HepG2 (cell line): ENCODE measurements around the gene ATP6V1D. TPM values are rescaled to one million over a fixed set of nuclear protein-coding genes. Genes with fewer than 3 reads are reported as not detected.

Experiments used
- ATAC-seq: fragments of 200-7000 bp; cut with Tn5 transposase; 3 replicates; pipeline ENCODE4 v1.9.1; 2020; ENCODE audit warnings: mild to moderate bottlenecking, moderate library complexity
- BruUV-seq: library from RNA; stranded (reverse); fragments of 400-500 nt; replicated peaks from 2 replicates; lab custom pipeline; 2021; lab: Mats Ljungman, UMichigan
- CTCF ChIA-PET: fragments of 300-600 bp; formaldehyde crosslinking; extraction: SDS; loops from one replicate; lab custom pipeline; 2021; ENCODE audit warnings: low total read pairs, inconsistent platforms, low intra/inter-chr PET ratio; lab: Yijun Ruan, JAX
- POLR2A ChIA-PET: fragments of 350-600 bp; sonication (Branson Sonifier 250); formaldehyde crosslinking; loops from one replicate; lab custom pipeline; 2020; ENCODE audit warnings: antibody characterized with exemption, inconsistent platforms; lab: Yijun Ruan, JAX
- DNase-seq: peaks from one replicate; pipeline ENCODE4 v3.0.0-alpha.2; 2015; ENCODE audit warnings: low spot score
- FAIRE-seq: peaks from 3 replicates; lab custom pipeline; 2011; peaks lifted over from hg19 to GRCh38; lab: Jason Lieb, UNC
- H2AFZ ChIP-seq: one replicate; pipeline ENCODE4 v1.6.1; 2011; ENCODE audit warnings: low read length, inconsistent platforms
- H3K27ac ChIP-seq: fragments of 300-600 bp; 3 replicates; pipeline ENCODE4 v1.8.0; 2011; ENCODE audit warnings: mixed run types, mild to moderate bottlenecking, mixed read lengths, low read length, inconsistent platforms; ENCODE audit not compliant: insufficient read depth; ENCODE audit errors: extremely low read length
- H3K27me3 ChIP-seq, 2 experiments: fragments of 200-600 bp in 1 of 2; 2 replicates in 1 of 2; 3 replicates in 1 of 2; pipeline versions ENCODE4 v1.6.0 to v1.8.0; 2011; ENCODE audit warnings: low read length in 2 of 2, mild to moderate bottlenecking in 2 of 2, moderate library complexity in 2 of 2, inconsistent platforms in 1 of 2; ENCODE audit not compliant: insufficient read depth in 2 of 2, control insufficient read depth in 1 of 2
- H3K36me3 ChIP-seq, 2 experiments: fragments of 200-600 bp in 1 of 2; replicated peaks in 1 of 2; 2 replicates in 1 of 2; 3 replicates in 1 of 2; pipeline versions ENCODE4 v1.5.1 to v1.8.0; 2011; ENCODE audit warnings: low read length in 2 of 2, inconsistent platforms in 1 of 2; ENCODE audit not compliant: insufficient read depth in 2 of 2, control insufficient read depth in 1 of 2
- H3K4me1 ChIP-seq: 2 replicates; pipeline ENCODE4 v1.5.1; 2012; ENCODE audit warnings: low read length, inconsistent platforms; ENCODE audit not compliant: insufficient read depth
- H3K4me2 ChIP-seq: 2 replicates; pipeline ENCODE4 v1.6.0; 2011; ENCODE audit warnings: low read depth, low read length, inconsistent platforms
- H3K4me3 ChIP-seq, 3 experiments: fragments of 200-600 bp in 1 of 3; sonication (generic), shearing (Covaris generic) in 1 of 3; replicated peaks in 1 of 3; 2 replicates each; pipeline ENCODE4 v1.5.1; 2011 to 2016; ENCODE audit warnings: low read length in 3 of 3, inconsistent platforms in 2 of 3, low read depth in 2 of 3, mild to moderate bottlenecking in 2 of 3, control low read depth in 1 of 3, mixed read lengths in 1 of 3; ENCODE audit not compliant: insufficient read depth in 1 of 3
- H3K79me2 ChIP-seq: one replicate; pipeline ENCODE4 v1.6.1; 2011; ENCODE audit warnings: low read length, inconsistent platforms; ENCODE audit not compliant: insufficient read depth
- H3K9ac ChIP-seq: 2 replicates; pipeline ENCODE4 v1.6.0; 2011; ENCODE audit warnings: mild to moderate bottlenecking, low read depth, low read length, inconsistent platforms; ENCODE audit not compliant: insufficient read depth
- H3K9me3 ChIP-seq: 2 replicates; pipeline ENCODE4 v1.5.1; 2012; ENCODE audit warnings: mild to moderate bottlenecking, low read length
- H4K20me1 ChIP-seq: 2 replicates; pipeline ENCODE4 v1.6.0; 2011; ENCODE audit warnings: inconsistent platforms, mild to moderate bottlenecking, low read length, moderate library complexity; ENCODE audit not compliant: insufficient read depth
- ATF1 ChIP-seq: IDR thresholded peaks from 2 replicates; pipeline ENCODE4 v1.6.1; 2016; ENCODE audit warnings: mild to moderate bottlenecking, control low read depth
- HNF4A ChIP-seq: sonication (generic); formaldehyde crosslinking; IDR thresholded peaks from 2 replicates; pipeline ENCODE4 v1.4.0; 2020; ENCODE audit warnings: missing genetic modification reagents
- SIN3A ChIP-seq: IDR thresholded peaks from 2 replicates; pipeline ENCODE4 v1.6.1; 2011; ENCODE audit warnings: low read depth, mild to moderate bottlenecking, control low read depth, low read length, borderline replicate concordance
- SIX1 ChIP-seq: sonication (generic); formaldehyde crosslinking; IDR thresholded peaks from 2 replicates; pipeline ENCODE4 v1.4.0; 2020; ENCODE audit warnings: missing genetic modification reagents, borderline replicate concordance
- WGBS: methylation state at CpG from one replicate; pipeline ENCODE4 v1.1.6; 2017; ENCODE audit warnings: low lambda C conversion rate; 5-methylcytosine and 5-hydroxymethylcytosine counted together
- in situ Hi-C: cut with HindIII; loops from 2 replicates; pipeline ENCODE4 v1.10.0; 2017; ENCODE audit warnings: low pct_unique_long_range_greater_than_20kb; ENCODE audit not compliant: extremely low pct_ligation_motif_present
- intact Hi-C: fragments of 100-400 bp; cut with micrococcal nuclease; formaldehyde crosslinking; loops from one replicate; pipeline ENCODE4 v1.10.0; 2022; ENCODE audit not compliant: unreplicated experiment
- polyA plus RNA-seq, 8 experiments: library from polyadenylated mRNA; depleted of rRNA in 3 of 8; stranded (reverse) in 7 of 8; unstranded in 1 of 8; fragments of >200 nt; fragmentation: Illumina TruSeq in 4 of 8; extraction: Trizol in 4 of 8; gene quantifications; 2 replicates each; pipeline versions ENCODE4 v1.2.1 to v1.2.3, GENCODE V29; 2011 to 2016; ENCODE audit warnings: low read depth in 4 of 8, missing spikeins in 1 of 8, mixed read lengths in 1 of 8; ENCODE audit not compliant: insufficient read depth in 1 of 8
- total RNA-seq, 5 experiments: library from RNA; depleted of rRNA; stranded (reverse); fragments of >200 nt; fragmentation: Illumina TruSeq; extraction: Trizol; gene quantifications; 2 replicates each; pipeline ENCODE4 v1.2.3, GENCODE V29; 2016; ENCODE audit warnings: low read depth in 1 of 5

ATP6V1D gene
- total and polyA plus RNA-seq, 2 of the 13 experiments (the other 11 are each of a cell fraction or from before 2014, with no cell fraction given), result 16.8 to 53.9 TPM

GRCh38 chr14:67358924-67359774 lies 455 bp downstream of the ATP6V1D start (continued):
- no peak for TF ChIP-seq SIN3A

DNA sequence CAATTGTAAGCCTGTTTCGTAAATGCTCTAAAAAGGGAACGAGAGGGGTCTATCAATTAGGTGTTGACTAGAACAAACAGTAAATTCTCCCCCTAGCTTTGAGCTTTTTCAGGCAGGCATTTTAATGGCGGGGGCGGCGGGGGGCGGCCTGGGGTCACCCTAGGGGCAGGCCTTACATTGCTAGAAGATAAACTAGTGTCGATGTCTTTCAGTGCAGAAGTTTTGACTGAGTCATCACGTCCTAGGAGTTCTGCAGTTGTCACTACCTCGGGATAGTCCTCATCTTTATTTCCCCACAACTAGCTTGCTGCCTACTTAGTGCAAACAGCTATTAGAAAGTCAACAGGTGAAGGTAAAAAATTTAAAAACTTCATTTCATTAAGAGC lies 1.6 kb downstream of the ATP6V1D start:
- no peak overlapping the region for H3K27ac ChIP-seq
- H3K4me1 ChIP-seq, result peaks cover 41% of the 10 kb centered on the region
- no peak for TF ChIP-seq ATF1 (CRISPR knock-in tag)
- TF ChIP-seq HNF4A (CRISPR knock-in tag), result no peak
- no peak for TF ChIP-seq SIX1 (CRISPR knock-in tag)
- intact Hi-C loops (no loop called here), in situ Hi-C loops (no loop called here)
- H3K36me3 ChIP-seq, result no peaks in the 10 kb centered on the region; a peak in 2 of 5 replicates
- H3K4me3 ChIP-seq, result peak overlapping the region in 1 of 3 experiments; percentile 89; a peak in 2 of 6 replicates
- 73% methylated on average over 9 of the region's 9 CpGs for WGBS
- H3K27me3 ChIP-seq, result no peaks in the 10 kb centered on the region; a peak in 1 of 5 replicates
- peak overlapping the region; percentile 76 for H3K4me2 ChIP-seq
- ATAC-seq (no peak), FAIRE-seq (no peak), DNase-seq (no peak)
- H2AFZ ChIP-seq, result no peak overlapping the region
- 0 out of 2 replicates have a peak overlapping the region, but pooled peaks have one; percentile 89 for H3K9ac ChIP-seq
- peaks cover 45% of the 10 kb centered on the region for H3K79me2 ChIP-seq
- ChIA-PET POLR2A (no interaction called here), CTCF (no interaction called here)
- BruUV-seq, result no TSS peak
- H4K20me1 ChIP-seq, result peaks cover 9% of the 10 kb centered on the region; the same call in 1 of the 2 replicates
- H3K9me3 ChIP-seq, result no peaks in the 10 kb centered on the region
